Measurements from ENCODE around the gene COMMD3. TPM values are rescaled to one million over a fixed set of nuclear protein-coding genes. Genes with fewer than 3 reads are reported as not detected.

COMMD3 gene
- total RNA-seq, 1 donor: 53.9 TPM

GRCh38 chr10:22301193-22301592, 15.0 kb upstream of the COMMD3 start:
- DNase-seq (ENCODE audit: insufficient read length, low spot score, missing footprints): no peak
- Histone ChIP-seq H3K4me2 (ENCODE audit: insufficient read depth, low read length) (no peak overlapping the region), H3K79me2 (ENCODE audit: insufficient read depth, low read length) (no peaks in the 10 kb centered on the region), H3K4me1 (ENCODE audit: insufficient read depth, low read length) (no peaks in the 10 kb centered on the region), H4K20me1 (ENCODE audit: insufficient read depth, low read length) (no peaks in the 10 kb centered on the region), H3K27ac (ENCODE audit: low read depth, low read length) (no peak overlapping the region), H3K36me3 (ENCODE audit: insufficient read depth, low read length) (no peaks in the 10 kb centered on the region), H3K9me3 (ENCODE audit: low read depth, low read length) (no peaks in the 10 kb centered on the region), H2AFZ (ENCODE audit: low read length) (no peak overlapping the region), H3K4me3 (ENCODE audit: insufficient read depth, low read length) (no peak overlapping the region), H3K27me3 (ENCODE audit: insufficient read depth, low read length) (peaks cover 2% of the 10 kb centered on the region)
- peak; percentile 9 for TF ChIP-seq CTCF (IDR thresholded peaks at IDR 0.05; ENCODE audit: extremely low read depth, low read depth, low read length)

DNA sequence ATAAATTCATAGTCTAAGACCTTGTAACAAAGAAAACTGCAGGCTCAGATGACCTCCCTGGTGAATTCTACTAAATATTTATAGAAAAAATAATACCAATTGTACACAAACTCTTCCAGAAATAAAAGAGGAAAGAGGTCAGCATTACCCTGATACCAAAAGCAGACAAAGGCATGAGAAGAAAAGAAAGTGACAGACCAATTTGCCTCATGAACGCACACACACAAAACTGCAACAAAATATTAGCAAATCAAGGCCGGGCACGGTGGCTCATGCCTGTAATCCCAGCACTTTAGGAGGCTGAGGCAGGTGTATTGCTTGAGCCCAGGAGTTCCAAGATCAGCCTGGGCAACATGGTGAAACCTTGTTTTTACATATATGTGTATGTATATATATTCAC, 12.7 kb upstream of the COMMD3 start:
- no peaks in the 10 kb centered on the region for H3K27me3 ChIP-seq (ENCODE audit: insufficient read depth, low read length)
- H3K79me2 ChIP-seq (ENCODE audit: insufficient read depth, low read length): no peaks in the 10 kb centered on the region
- no peaks in the 10 kb centered on the region for H3K9me3 ChIP-seq (ENCODE audit: low read depth, low read length)
- no peaks in the 10 kb centered on the region for H3K36me3 ChIP-seq (ENCODE audit: insufficient read depth, low read length)
- H2AFZ ChIP-seq (ENCODE audit: low read length): no peak overlapping the region
- H3K4me2 ChIP-seq (ENCODE audit: insufficient read depth, low read length): no peak overlapping the region
- H3K4me3 ChIP-seq (ENCODE audit: insufficient read depth, low read length): no peak overlapping the region
- no peak for DNase-seq (ENCODE audit: insufficient read length, low spot score, missing footprints)
- TF ChIP-seq CTCF (IDR thresholded peaks at IDR 0.05; ENCODE audit: extremely low read depth, low read depth, low read length): no peak
- H3K27ac ChIP-seq (ENCODE audit: low read depth, low read length): no peak overlapping the region
- peaks cover 3% of the 10 kb centered on the region for H3K4me1 ChIP-seq (ENCODE audit: insufficient read depth, low read length)
- H4K20me1 ChIP-seq (ENCODE audit: insufficient read depth, low read length): no peaks in the 10 kb centered on the region

GRCh38 chr10:22305721-22306120, 10.5 kb upstream of the COMMD3 start:
- Histone ChIP-seq H3K79me2 (ENCODE audit: insufficient read depth, low read length) (no peaks in the 10 kb centered on the region), H3K4me2 (ENCODE audit: insufficient read depth, low read length) (no peak overlapping the region), H2AFZ (ENCODE audit: low read length) (no peak overlapping the region), H3K4me3 (ENCODE audit: insufficient read depth, low read length) (no peak overlapping the region), H3K4me1 (ENCODE audit: insufficient read depth, low read length) (peaks cover 6% of the 10 kb centered on the region), H3K36me3 (ENCODE audit: insufficient read depth, low read length) (no peaks in the 10 kb centered on the region), H3K9me3 (ENCODE audit: low read depth, low read length) (no peaks in the 10 kb centered on the region), H3K27me3 (ENCODE audit: insufficient read depth, low read length) (no peaks in the 10 kb centered on the region), H3K27ac (ENCODE audit: low read depth, low read length) (no peak overlapping the region), H4K20me1 (ENCODE audit: insufficient read depth, low read length) (no peaks in the 10 kb centered on the region)
- no peak for DNase-seq (ENCODE audit: insufficient read length, low spot score, missing footprints)
- no peak for TF ChIP-seq CTCF (IDR thresholded peaks at IDR 0.05; ENCODE audit: extremely low read depth, low read depth, low read length)

- no peaks in the 10 kb centered on the region for H3K36me3 ChIP-seq (ENCODE audit: insufficient read depth, low read length)
- H4K20me1 ChIP-seq (ENCODE audit: insufficient read depth, low read length): no peaks in the 10 kb centered on the region
- H3K4me3 ChIP-seq (ENCODE audit: insufficient read depth, low read length): no peak overlapping the region
- DNase-seq (ENCODE audit: insufficient read length, low spot score, missing footprints): peak; percentile 68
- H3K27ac ChIP-seq (ENCODE audit: low read depth, low read length): peak overlapping the region; percentile 82
- H3K79me2 ChIP-seq (ENCODE audit: insufficient read depth, low read length): no peaks in the 10 kb centered on the region
- H3K4me1 ChIP-seq (ENCODE audit: insufficient read depth, low read length): peaks cover 6% of the 10 kb centered on the region
- H3K9me3 ChIP-seq (ENCODE audit: low read depth, low read length): no peaks in the 10 kb centered on the region
- no peak overlapping the region for H2AFZ ChIP-seq (ENCODE audit: low read length)
- H3K4me2 ChIP-seq (ENCODE audit: insufficient read depth, low read length): no peak overlapping the region
- H3K27me3 ChIP-seq (ENCODE audit: insufficient read depth, low read length): no peaks in the 10 kb centered on the region
- no peak for TF ChIP-seq CTCF (IDR thresholded peaks at IDR 0.05; ENCODE audit: extremely low read depth, low read depth, low read length)
Observed at GRCh38 chr10:22308390-22308789, 7.8 kb upstream of the COMMD3 start.

Data from osteoblast (primary cell).